C4-2B (cell line): Measurements from ENCODE around the gene QTRT2.

Experiments used
- H3K27ac ChIP-seq: fragments of 450-650 bp; 2 replicates; pipeline ENCODE4 v1.5.1; 2017
- ZFX ChIP-seq: fragments of 450-650 bp; IDR thresholded peaks from 2 replicates; pipeline ENCODE4 v1.6.1; 2017
- TF ChIP-seq, protein P1 (sequence below): fragments of 450-650 bp; conservative IDR thresholded peaks from 2 replicates; pipeline ENCODE4 v1.5.1; 2017; ENCODE audit warnings: mild to moderate bottlenecking

QTRT2 gene

DNA sequence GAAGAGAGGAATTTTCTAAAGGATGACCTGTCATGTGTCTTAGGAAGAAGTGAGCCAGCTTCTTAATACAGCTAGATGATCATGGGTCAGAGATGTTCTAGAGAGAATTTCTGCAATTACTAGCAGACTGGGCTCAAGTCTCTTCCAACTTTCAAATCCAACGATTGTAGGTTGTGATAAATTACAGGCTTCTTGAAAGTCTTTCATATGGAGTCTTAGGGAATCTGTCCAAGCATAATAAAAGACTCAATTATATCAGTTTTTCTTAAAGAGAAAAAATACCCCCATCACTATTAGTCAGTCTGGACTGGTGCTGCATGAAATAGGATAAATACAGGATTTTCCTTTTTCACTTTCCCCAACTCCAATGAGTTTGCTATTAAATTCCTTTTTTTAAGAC lies 63.2 kb downstream of the QTRT2 start:
- no peak for TF ChIP-seq ZFX
- TF ChIP-seq, protein P1, sequence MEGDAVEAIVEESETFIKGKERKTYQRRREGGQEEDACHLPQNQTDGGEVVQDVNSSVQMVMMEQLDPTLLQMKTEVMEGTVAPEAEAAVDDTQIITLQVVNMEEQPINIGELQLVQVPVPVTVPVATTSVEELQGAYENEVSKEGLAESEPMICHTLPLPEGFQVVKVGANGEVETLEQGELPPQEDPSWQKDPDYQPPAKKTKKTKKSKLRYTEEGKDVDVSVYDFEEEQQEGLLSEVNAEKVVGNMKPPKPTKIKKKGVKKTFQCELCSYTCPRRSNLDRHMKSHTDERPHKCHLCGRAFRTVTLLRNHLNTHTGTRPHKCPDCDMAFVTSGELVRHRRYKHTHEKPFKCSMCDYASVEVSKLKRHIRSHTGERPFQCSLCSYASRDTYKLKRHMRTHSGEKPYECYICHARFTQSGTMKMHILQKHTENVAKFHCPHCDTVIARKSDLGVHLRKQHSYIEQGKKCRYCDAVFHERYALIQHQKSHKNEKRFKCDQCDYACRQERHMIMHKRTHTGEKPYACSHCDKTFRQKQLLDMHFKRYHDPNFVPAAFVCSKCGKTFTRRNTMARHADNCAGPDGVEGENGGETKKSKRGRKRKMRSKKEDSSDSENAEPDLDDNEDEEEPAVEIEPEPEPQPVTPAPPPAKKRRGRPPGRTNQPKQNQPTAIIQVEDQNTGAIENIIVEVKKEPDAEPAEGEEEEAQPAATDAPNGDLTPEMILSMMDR = no peak
- no peak overlapping the region for H3K27ac ChIP-seq

DNA sequence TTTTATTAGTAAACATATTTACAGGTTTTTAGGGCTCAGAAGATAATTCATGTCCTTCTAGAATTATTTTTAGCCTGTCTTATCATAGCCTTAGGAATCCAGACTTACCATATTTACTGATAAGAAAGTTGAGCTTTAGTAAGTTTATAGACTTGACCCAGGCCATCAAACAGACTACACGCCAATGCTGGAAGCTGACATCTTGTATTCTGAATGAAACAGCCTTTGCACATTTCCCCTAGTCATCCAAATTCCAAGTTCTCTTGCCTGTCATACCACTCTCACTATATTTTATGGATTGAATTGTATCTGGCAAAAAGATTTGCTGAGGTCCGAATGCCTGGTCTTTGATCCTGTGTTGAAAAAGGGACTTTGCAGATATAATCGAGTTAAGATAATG lies 63.7 kb downstream of the QTRT2 start:
- TF ChIP-seq ZFX = no peak
- TF ChIP-seq, protein P1 = no peak
- H3K27ac ChIP-seq = no peak overlapping the region

DNA sequence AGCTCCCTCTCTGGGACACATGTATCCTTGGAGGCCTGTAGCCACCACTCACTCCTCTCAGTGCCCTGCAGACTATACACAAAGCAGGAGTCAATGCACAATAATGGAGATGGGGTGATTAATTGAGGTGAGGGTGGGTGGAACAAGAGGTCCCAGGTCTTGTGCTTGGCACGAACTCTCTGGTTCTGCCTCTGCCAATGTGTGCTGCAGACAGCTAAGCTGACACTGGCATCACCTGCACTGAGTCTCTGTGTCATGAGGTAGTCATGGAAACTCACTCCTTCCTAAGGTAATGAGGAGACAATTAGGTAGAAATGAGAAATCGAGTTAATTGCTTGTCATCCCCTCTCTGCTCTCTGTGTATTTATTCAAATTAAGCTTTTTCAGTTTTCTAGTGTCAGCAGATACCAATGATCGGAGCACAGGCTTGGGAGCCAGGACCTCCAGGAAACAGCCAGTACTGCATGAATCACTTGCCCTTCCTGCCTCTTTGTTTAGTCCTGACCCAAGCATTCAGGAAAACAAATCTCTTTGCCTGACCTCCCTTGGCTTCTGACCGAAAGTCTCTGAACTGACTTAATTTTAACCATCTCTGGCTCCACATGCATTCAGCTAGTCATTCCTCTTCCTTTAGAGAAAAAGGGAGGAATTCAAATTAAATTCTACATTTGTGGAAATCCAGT lies 65.6 kb downstream of the QTRT2 start:
- no peak overlapping the region for H3K27ac ChIP-seq
- no peak for TF ChIP-seq ZFX
- TF ChIP-seq, protein P1 = no peak

DNA sequence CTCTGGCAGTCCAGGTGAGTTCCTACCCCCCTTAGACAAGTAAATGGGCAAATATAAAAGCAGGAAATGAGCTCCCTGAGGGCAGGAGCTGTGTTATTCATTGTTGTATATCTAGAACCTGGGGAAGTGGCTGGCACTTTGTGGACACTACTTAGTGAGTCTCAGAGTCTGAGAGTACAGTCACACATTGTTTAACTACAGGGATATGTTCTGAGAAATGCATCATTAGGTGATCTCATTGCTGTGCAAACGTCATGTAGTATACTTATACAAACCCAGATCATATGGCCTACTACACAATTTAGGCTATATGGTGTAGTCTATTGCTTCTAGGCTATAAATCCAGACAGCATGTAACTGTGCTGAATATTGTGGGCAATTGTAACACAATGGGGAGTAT lies 69.9 kb downstream of the QTRT2 start:
- TF ChIP-seq ZFX = no peak
- TF ChIP-seq, protein P1 = no peak
- H3K27ac ChIP-seq = no peak overlapping the region

DNA sequence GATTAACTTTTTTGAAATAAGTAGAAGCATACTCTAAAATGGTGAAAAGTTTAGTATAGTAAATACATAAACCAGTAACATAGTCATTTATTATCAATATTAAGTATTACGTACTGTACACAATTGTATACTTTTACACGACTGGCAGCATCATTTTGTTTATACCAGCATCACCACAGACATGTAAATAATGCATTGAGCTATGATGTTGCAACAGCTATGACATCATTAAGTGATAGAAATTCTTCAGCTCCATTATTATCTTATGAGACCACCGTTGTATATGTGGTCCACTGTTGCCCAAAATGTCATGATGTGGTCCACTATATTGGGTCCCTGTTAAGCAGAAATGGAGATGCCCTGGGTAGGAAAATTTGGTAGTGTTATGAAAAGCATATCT lies 71.0 kb downstream of the QTRT2 start:
- no peak overlapping the region for H3K27ac ChIP-seq
- no peak for TF ChIP-seq ZFX
- TF ChIP-seq, protein P1 = no peak

DNA sequence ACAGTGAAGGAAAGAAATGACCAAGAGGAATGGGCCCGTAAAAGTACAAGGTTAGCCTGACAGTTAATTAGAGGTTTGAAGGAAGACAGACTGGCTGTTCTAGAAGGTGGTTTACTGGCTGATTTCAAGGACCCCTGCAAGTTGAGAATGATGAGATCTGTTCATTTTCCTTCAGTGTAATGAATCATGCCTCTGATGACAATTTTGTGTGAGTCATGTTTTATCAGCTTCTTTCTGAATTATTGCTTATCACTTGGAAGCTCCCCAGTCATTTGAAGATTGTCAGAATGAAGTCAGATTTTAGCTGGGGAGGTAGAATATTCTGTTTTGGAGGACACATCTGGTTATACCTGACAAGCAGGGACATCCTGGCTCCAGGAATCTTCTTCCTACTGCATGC lies 71.7 kb downstream of the QTRT2 start:
- TF ChIP-seq, protein P1 = no peak
- TF ChIP-seq ZFX = no peak

DNA sequence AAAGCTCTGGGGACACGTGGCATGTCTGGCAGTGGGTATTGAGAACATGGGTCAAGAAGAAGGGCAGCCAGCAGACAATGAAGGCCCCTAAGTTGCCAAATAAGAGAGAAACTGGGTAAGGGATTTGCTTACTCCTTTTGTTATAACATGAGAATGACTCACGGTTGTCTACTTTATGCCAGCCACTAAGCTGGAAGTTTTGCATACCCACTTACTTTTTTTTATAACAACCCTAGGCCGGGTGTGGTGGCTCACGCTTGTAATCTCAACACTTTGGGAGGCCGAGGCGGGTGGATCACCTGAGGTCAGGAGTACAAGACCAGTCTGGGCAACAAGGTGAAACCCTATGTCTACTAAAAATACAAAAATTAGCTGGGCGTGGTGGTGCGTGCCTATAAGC lies 72.3 kb downstream of the QTRT2 start:
- H3K27ac ChIP-seq = no peak overlapping the region
- TF ChIP-seq ZFX = no peak
- TF ChIP-seq, protein P1 = no peak

More for the DNA sequence above, 71.7 kb downstream of the QTRT2 start:
- no peak overlapping the region for H3K27ac ChIP-seq
